Stimulated activated CD4-positive, alpha-beta T cell treated with anti-CD3 and anti-CD28 coated beads, Interleukin-12 subunit alpha, Interleukin-12 subunit beta, amount 100 ng/mL, for 24 hours (primary cell): Measurements from ENCODE around the gene GRIN1.
A peak's percentile ranks its signal among the peaks of the same experiment; 100 is the strongest.

Source experiments
- DNase-seq, 2 experiments: peaks; one replicate each; pipeline ENCODE4 v3.0.0-alpha.2; 2020; ENCODE audit warnings: low read depth in 2 of 2

GRIN1 gene

DNA sequence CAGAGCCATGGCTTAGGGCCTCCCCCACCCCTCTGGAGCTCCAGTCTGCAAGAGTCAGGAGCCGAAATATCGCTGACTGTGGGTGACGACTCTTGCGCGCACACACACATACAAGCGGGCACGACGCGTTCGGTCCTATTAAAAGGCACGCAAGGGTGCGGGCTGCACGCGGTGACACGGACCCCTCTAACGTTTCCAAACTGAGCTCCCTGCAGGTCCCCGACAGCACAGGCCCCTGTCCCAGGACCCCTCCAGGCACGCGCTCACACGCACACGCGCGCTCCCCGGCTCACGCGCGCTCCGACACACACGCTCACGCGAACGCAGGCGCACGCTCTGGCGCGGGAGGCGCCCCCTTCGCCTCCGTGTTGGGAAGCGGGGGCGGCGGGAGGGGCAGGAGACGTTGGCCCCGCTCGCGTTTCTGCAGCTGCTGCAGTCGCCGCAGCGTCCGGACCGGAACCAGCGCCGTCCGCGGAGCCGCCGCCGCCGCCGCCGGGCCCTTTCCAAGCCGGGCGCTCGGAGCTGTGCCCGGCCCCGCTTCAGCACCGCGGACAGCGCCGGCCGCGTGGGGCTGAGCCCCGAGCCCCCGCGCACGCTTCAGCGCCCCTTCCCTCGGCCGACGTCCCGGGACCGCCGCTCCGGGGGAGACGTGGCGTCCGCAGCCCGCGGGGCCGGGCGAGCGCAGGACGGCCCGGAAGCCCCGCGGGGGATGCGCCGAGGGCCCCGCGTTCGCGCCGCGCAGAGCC is at the start of gene GRIN1:
TSS of gene GRIN1 (plus strand) at position 433 of the 746 bp plus-strand sequence. CDS start 333 bp downstream, outside the sequence.
- no peak for DNase-seq

- DNase-seq = no peak
These were observed 49.6 kb upstream of the GRIN1 start for GRCh38 chr9:137089232-137089947.

- peak; percentile 59 to 82 for DNase-seq
These were observed 43.1 kb upstream of the GRIN1 start for GRCh38 chr9:137095664-137096517.

DNA sequence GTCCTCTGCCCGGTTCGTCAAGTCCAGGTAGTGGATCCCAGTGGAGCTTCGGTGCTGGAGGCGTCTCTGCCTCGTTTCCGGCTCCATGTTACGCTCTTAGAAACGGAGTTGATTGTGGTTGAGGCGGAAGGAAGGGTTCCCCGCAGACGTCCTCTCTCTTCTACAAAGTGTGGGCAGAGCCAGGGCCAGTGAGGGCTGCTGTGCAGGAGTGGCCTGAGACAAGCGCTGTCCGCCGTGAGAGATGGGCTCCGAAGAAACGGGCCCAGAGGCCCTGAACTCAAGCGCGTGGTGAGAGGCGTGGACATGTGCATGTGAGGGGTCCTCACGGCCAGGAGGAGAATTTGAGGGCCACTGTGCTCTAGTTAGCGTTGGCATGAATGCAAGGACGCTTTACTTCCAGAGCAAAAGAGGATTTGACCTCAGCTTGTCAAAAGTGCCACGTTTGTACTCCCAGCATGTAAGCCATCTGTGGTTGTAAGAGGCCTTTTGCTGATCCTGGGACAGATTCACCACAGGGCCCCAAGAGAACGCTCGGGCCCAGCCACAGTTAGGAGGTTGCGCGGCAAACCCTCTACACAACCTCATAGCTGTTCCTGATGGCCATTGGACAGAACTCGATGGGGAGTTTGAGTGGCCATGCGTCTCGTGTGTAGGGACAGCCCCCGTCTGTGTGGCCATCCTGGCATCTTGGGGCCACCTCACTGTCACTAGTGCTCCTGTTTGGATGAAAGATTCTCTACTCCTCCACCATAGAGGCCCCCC is 42.0 kb upstream of the GRIN1 start:
- DNase-seq = no peak

DNA sequence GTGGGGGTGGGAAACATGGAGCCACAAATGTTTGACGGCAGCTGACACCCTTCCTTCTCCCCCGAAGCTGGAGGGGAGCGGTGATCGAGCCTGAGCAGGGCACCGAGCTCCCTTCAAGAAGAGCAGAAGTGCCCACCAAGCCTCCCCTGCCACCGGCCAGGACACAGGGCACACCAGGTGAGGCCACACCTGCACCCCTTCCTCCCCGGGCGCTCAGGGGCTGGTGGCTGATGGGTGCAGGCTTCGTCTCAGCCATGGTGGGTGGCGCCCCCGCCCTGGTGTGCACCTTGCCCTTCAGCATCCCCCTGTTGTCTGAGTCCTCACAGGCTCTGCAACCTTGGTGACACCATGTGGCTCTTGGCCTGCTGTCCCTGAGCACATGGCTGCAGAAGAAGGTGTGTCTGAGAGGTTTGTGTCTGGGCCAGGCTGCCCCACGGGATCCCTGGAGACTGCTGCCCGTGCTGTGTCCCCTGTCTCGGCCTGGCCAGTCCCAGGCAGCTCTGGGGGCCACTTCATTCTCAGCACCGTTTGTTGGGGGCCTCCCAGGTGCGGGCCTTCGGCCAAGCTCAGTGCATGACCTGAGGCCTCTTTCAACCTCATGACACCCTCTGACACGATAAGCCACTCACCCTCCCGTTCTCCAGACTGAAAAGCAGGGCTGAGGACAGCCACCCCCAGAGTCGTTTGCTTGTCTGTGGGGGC is 41.0 kb upstream of the GRIN1 start:
- no peak for DNase-seq

GRCh38 chr9:137099231-137099630 is 39.7 kb upstream of the GRIN1 start:
- DNase-seq = no peak

DNA sequence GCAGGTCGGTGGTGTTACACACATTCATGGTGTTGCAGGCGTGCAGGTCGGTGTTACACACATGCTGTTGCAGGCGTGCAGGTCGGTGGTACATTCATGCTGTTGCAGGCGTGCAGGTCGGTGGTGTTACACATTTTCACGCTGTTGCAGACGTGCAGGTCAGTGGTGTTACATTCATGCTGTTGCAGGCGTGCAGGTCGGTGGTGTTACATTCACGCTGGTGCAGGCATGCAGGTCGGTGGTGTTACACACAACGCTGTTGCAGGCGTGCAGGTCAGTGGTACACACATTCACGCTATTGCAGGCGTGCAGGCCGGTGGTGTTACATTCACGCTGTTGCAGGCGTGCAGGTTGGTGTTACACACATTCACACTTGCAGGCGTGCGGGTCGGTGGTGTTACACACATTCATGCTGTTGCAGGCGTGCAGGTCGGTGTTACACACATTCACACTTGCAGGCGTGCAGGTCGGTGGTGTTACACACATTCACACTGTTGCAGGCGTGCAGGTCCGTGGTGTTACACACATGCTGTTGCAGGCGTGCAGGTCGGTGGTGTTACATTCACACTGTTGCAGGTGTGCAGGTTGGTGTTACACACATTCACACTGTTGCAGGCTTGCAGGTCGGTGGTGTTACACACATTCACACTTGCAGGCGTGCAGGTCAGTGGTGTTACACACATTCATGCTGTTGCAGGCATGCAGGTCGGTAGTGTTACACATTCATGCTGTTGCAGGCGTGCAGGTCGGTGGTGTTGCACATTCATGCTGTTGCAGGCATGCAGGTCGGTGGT is 35.6 kb upstream of the GRIN1 start:
- DNase-seq = no peak

GRCh38 chr9:137105814-137106661 is 32.9 kb upstream of the GRIN1 start:
- no peak for DNase-seq

DNA sequence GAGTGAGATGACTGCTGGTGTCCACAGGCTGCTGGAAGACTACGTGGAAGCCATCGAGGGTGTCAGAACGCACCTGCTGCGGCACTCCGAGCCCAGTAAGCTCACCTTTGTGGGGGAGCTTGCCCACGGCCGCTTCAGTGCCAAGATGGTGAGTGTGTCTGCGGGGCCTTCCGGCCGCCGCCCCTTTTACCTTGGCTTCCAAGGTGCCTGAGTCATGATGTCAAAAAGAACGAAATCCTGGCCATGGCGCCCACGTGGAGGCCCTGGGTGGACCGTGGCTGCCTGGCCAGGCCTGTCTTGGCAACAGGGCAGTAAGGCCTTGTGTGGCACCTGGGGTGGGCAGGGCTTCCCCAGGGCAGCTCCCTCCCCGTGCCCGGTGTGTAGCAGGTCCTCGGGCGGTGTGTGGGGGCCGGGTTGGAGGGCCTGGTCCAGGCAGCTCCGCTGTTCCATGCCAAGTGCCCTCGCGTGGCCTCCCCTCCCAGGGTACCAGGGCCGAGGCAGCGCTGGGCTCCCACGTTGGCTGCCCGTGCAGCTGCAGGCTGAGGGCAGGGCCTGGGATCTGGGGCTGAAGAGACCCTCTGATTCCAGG is 32.2 kb upstream of the GRIN1 start:
- no peak for DNase-seq

DNA sequence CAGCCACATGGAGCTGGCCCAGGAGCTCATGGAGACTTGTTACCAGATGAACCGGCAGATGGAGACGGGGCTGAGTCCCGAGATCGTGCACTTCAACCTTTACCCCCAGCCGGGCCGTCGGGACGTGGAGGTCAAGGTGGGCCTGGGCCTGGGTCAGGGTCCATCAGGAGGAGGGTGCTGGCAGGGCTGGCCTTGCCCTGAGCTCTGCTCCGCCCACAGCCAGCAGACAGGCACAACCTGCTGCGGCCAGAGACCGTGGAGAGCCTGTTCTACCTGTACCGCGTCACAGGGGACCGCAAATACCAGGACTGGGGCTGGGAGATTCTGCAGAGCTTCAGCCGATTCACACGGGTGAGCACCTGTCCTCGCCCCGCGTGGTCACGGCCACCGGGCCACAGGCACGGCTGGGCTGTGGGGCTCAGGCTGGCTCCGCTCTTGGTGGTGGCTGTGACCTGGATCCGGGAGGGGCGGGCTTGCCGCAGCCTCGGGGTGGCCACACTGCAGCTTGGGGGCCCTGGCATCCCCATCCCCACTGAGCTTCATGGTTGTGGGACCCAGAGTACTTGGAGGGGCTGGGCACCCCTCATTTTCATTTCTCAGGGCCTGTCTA is 31.5 kb upstream of the GRIN1 start:
- no peak for DNase-seq

- DNase-seq = no peak
These were observed 31.0 kb upstream of the GRIN1 start for GRCh38 chr9:137107982-137108381.

GRCh38 chr9:137108608-137109249 is 30.2 kb upstream of the GRIN1 start:
- DNase-seq = no peak

- DNase-seq = no peak
These were observed 29.5 kb upstream of the GRIN1 start for GRCh38 chr9:137109250-137110146.

- DNase-seq = no peak
These were observed 28.6 kb upstream of the GRIN1 start for GRCh38 chr9:137110147-137110910.

DNA sequence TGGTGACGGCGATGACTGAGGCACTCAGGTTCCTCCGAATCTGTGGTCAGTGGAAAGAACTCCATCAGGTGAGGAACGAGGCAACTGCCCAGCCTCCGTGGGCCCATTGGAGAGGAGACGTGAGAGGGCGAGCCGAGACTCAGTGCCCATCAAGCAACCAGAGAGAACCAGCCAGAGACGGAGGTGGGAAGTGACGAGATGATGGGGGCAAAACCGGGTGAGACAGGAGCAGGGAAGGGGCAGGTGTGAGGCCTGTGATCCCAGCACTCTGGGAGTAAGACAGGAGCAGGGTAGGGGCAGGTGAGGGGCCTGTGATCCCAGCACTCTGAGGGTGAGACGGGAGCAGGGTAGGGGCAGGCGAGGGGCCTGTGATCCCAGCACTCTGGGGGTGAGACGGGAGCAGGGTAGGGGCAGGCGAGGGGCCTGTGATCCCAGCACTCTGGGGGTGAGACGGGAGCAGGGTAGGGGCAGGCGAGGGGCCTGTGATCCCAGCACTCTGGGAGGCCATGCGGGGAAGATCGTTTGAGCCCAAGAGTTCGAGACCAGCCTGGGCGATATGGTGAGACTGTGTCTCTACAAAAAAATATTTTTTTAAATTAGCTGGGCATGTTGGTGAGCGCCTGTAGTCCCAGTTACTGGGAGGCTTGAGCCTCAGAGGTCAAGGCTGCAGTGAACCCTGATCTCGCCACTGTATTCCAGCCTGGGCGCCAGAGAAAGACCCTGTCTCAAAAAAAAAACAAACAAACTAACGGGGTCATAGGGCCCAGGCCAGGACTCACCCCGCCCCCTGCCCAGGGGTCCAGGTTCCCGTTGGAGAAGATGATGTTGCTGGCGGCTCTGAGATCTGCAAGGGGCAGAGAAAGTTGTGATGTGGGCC is 27.8 kb upstream of the GRIN1 start:
- DNase-seq = no peak
